ENCODE measurements around the gene PSMD9. TPM values are rescaled to one million over a fixed set of nuclear protein-coding genes. Genes with fewer than 3 reads are reported as not detected.
"Not testable (repeated sequence)": the region's sequence is repeated elsewhere in the genome, so short reads cannot be mapped to it uniquely, and the experiment has no call there.

Gene PSMD9
- polyA plus RNA-seq, 1 experiment, result 57.7 TPM

DNA sequence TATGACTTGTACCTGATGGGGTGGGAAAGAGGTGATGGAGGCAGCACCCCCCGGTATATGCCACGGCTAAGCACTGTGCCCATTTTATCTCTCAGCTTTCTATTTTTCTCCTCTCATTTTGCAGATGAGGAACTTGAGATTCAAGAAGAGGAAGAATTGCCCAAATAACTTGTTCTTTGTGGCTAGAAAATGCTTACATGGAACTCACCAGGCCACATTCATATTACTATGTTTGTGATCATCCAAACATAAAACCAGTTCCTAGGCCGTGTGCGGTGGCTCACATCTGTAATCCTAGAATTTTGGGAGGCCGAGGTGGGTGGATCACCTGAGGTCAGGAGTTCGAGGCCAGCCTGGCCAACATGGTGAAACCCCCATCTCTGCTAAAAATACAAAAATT, 14.5 kb upstream of the PSMD9 start:
- ChIA-PET POLR2A (interaction anchor here (1.3 to 2.4 kb wide), 2 partner anchors 9 to 15 kb away, joined by 3 to 18 read pairs; partner anchors contain the start of gene PSMD9), CTCF (no interaction called here)
- no peak for DNase-seq (ENCODE audit: low read depth, low spot score)
- Histone ChIP-seq H3K9me3 (ENCODE audit: control insufficient read depth, insufficient read depth, low read length) (no peaks in the 10 kb centered on the region), H3K27me3 (ENCODE audit: control insufficient read depth, insufficient read depth, low read length) (no peaks in the 10 kb centered on the region), H3K4me3 (ENCODE audit: low read depth, low read length) (no peak overlapping the region), H3K27ac (ENCODE audit: low read depth, low read length) (no peak overlapping the region)
- TF ChIP-seq, protein P1, sequence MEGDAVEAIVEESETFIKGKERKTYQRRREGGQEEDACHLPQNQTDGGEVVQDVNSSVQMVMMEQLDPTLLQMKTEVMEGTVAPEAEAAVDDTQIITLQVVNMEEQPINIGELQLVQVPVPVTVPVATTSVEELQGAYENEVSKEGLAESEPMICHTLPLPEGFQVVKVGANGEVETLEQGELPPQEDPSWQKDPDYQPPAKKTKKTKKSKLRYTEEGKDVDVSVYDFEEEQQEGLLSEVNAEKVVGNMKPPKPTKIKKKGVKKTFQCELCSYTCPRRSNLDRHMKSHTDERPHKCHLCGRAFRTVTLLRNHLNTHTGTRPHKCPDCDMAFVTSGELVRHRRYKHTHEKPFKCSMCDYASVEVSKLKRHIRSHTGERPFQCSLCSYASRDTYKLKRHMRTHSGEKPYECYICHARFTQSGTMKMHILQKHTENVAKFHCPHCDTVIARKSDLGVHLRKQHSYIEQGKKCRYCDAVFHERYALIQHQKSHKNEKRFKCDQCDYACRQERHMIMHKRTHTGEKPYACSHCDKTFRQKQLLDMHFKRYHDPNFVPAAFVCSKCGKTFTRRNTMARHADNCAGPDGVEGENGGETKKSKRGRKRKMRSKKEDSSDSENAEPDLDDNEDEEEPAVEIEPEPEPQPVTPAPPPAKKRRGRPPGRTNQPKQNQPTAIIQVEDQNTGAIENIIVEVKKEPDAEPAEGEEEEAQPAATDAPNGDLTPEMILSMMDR (IDR thresholded peaks at IDR 0.05; ENCODE audit: low read depth, low read length), result no peak

DNA sequence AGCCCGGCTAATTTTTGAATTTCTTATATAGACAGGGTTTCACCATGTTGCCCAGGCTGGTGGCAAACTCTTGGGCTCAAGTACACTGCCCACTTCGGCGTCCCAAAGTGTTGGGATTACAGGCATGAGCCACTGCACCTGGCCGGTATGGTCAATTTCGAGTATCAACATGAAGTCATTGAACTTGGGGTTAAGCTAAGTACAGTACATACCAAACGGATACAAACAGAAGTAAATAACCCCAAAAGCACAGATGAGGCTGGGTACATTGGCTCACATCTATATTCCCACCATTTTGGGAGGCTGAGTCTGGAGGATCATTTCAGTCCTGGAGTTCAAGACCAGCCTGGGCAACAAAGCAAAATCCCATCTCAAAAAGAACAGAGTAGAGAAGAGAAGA, 13.0 kb upstream of the PSMD9 start:
- TF ChIP-seq, protein P1 (IDR thresholded peaks at IDR 0.05; ENCODE audit: low read depth, low read length), result no peak
- POLR2A ChIA-PET, result interaction anchor here (0.6 to 0.7 kb wide), 2 partner anchors 64 to 169 kb away, joined by 3 to 10 read pairs; no protein-coding TSS in a partner anchor

DNA sequence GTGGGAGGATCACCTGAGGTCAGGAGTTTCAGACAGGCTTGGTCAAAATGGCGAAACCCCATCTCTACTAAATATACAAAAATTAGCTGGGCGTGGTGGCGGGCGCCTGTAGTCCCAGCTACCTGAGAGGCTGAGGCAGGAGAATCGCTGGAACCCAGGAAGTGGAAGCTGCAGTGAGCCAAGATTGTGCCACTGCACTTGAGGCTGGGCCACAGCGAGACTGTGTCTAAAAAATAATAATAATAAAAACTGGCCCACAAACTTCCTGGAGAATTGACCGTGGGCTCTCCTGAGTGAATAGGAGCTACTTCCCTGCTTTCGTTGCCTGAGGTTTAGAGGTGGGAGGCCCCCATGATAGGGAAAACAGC, 12.5 kb upstream of the PSMD9 start:
- not testable (repeated sequence) for H3K9me3 ChIP-seq (ENCODE audit: control insufficient read depth, insufficient read depth, low read length); H3K27ac ChIP-seq (ENCODE audit: low read depth, low read length); H3K27me3 ChIP-seq (ENCODE audit: control insufficient read depth, insufficient read depth, low read length); DNase-seq (ENCODE audit: low read depth, low spot score); H3K4me3 ChIP-seq (ENCODE audit: low read depth, low read length)
- CTCF ChIA-PET, result interaction anchor here (0.6 kb wide), 1 partner anchor 12 kb away, joined by 7 read pairs; no protein-coding TSS in a partner anchor
- POLR2A ChIA-PET, result interaction anchor here (0.6 kb wide), 1 partner anchor 170 kb away, joined by 3 read pairs; no protein-coding TSS in a partner anchor

More for the DNA sequence above, 13.0 kb upstream of the PSMD9 start:
- DNase-seq (ENCODE audit: low read depth, low spot score), result no peak
- Histone ChIP-seq H3K9me3 (ENCODE audit: control insufficient read depth, insufficient read depth, low read length) (no peaks in the 10 kb centered on the region), H3K27ac (ENCODE audit: low read depth, low read length) (no peak overlapping the region), H3K4me3 (ENCODE audit: low read depth, low read length) (no peak overlapping the region), H3K27me3 (ENCODE audit: control insufficient read depth, insufficient read depth, low read length) (no peaks in the 10 kb centered on the region)
- CTCF ChIA-PET, result interaction anchor here (0.6 kb wide), 1 partner anchor 12 kb away, joined by 7 read pairs; no protein-coding TSS in a partner anchor

DNA sequence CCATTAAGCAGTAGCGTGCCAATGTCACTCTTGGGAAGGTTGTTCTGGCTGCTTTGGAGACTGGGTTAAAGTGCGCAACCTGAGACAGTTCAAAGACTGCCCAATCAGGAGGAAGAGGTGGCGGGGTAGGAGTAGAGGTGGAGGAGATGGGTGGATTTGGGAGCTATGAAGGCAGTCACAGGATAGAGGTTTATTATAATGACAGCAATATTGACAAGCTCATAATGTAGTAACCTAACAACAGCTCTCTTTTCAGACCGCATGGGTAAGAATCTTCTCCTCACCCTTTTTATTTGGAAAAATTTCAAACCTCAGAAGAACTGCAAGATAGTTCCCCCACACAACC, 5.3 kb upstream of the PSMD9 start:
- Histone ChIP-seq H3K9me3 (ENCODE audit: control insufficient read depth, insufficient read depth, low read length) (no peaks in the 10 kb centered on the region), H3K4me3 (ENCODE audit: low read depth, low read length) (no peak overlapping the region), H3K27ac (ENCODE audit: low read depth, low read length) (no peak overlapping the region), H3K27me3 (ENCODE audit: control insufficient read depth, insufficient read depth, low read length) (no peaks in the 10 kb centered on the region)
- ChIA-PET POLR2A (interaction anchor here (0.9 kb wide), 1 partner anchor 9 kb away, joined by 3 read pairs; no protein-coding TSS in a partner anchor), CTCF (interaction anchor here (0.7 to 1.8 kb wide), 4 partner anchors 44 to 89 kb away, joined by 3 to 16 read pairs (median 4); partner anchors contain the start of gene RHOF)
- DNase-seq (ENCODE audit: low read depth, low spot score), result no peak
- TF ChIP-seq, protein P1 (IDR thresholded peaks at IDR 0.05; ENCODE audit: low read depth, low read length), result no peak

DNA sequence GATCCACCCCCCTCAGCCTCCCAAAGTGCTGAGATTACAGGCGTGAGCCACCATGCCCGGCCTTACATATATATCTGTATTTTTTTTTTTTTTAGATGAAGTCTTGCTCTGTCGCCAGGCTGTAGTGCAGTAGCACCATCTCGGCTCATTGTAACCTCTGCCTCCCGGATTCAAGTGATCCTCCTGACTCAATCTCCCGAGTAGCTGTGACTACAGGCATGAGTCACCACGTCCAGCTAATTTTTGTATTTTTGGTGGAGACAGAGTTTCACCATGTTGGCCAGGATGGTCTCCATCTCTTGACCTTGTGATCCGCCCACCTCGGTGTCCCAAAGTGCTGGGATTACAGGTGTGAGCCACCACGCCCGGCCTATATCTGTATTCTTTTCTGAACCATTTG, 3.5 kb upstream of the PSMD9 start:
- H3K27me3 ChIP-seq (ENCODE audit: control insufficient read depth, insufficient read depth, low read length); DNase-seq (ENCODE audit: low read depth, low spot score); H3K27ac ChIP-seq (ENCODE audit: low read depth, low read length); H3K9me3 ChIP-seq (ENCODE audit: control insufficient read depth, insufficient read depth, low read length); H3K4me3 ChIP-seq (ENCODE audit: low read depth, low read length): not testable (repeated sequence)
- CTCF ChIA-PET, result interaction anchor here (9.2 kb wide), 1 partner anchor 90 kb away, joined by 111 read pairs; the partner anchor contains the start of gene RHOF
- POLR2A ChIA-PET, result interaction anchor here (0.7 kb wide), 1 partner anchor 40 kb away, joined by 3 read pairs; no protein-coding TSS in a partner anchor

DNA sequence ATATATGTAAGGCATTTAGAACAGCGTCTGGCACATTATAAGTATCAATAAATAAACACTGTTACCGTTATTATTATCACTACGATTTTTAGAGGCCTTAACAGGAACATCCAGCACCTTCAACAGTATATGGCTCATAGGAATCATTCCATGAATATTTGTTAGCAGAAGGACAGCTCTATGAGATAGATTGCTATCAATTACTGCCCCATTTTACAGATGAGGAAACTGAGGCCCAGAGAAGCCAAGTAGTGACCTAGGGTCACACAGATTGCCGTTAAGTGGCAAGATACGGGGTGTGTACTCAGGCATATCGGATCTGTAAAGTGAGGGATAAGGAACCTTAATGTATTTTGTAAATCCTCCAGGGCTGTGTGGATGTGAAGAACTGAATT, 510 bp upstream of the PSMD9 start:
- POLR2A ChIA-PET, result interaction anchor here (0.5 to 1.8 kb wide), 12 partner anchors 15 to 351 kb away, joined by 3 to 18 read pairs (median 4); partner anchors contain the start of genes HPD and RHOF
- CTCF ChIA-PET, result interaction anchor here (0.6 to 9.2 kb wide), 15 partner anchors 9 to 113 kb away, joined by 3 to 111 read pairs (median 4); partner anchors contain the start of genes HPD and RHOF
- no peaks in the 10 kb centered on the region for H3K27me3 ChIP-seq (ENCODE audit: control insufficient read depth, insufficient read depth, low read length)
- TF ChIP-seq, protein P1 (IDR thresholded peaks at IDR 0.05; ENCODE audit: low read depth, low read length), result no peak
- H3K9me3 ChIP-seq (ENCODE audit: control insufficient read depth, insufficient read depth, low read length), result no peaks in the 10 kb centered on the region; the same call in 1 of the 2 replicates
- peak overlapping the region; percentile 98 for H3K27ac ChIP-seq (ENCODE audit: low read depth, low read length)
- DNase-seq (ENCODE audit: low read depth, low spot score), result no peak
- H3K4me3 ChIP-seq (ENCODE audit: low read depth, low read length), result peak overlapping the region; percentile 53
